Stimulated activated CD4-positive, alpha-beta T cell treated with anti-CD3 and anti-CD28 coated beads, Interleukin-4, amount 100 ng/mL, for 4 hours (primary cell): ENCODE measurements around the gene GYG1.

Experiments
- DNase-seq, 2 experiments: peaks; one replicate each; pipeline ENCODE4 v3.0.0-alpha.2; 2020

The GYG1 gene

DNA sequence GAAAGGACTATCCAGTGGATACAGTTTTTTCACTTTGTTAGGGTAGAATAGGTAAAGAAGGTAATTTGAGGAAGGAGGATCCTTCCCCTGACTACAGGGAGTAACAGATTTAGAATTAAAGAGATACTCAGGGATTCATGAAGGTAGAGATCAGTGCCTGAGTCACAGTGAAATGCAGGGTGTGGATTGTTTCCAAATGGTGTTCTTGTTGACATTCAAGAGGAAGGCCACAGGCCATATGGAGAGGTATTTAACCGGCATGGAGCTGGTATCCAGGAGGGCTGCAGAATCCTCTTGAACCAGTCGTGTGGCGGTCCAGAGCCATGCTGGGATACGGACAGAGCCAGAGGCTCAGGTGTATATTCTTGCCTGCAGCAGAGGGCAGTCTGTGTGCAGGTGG lies 28.2 kb downstream of the GYG1 start:
- no peak for DNase-seq

DNA sequence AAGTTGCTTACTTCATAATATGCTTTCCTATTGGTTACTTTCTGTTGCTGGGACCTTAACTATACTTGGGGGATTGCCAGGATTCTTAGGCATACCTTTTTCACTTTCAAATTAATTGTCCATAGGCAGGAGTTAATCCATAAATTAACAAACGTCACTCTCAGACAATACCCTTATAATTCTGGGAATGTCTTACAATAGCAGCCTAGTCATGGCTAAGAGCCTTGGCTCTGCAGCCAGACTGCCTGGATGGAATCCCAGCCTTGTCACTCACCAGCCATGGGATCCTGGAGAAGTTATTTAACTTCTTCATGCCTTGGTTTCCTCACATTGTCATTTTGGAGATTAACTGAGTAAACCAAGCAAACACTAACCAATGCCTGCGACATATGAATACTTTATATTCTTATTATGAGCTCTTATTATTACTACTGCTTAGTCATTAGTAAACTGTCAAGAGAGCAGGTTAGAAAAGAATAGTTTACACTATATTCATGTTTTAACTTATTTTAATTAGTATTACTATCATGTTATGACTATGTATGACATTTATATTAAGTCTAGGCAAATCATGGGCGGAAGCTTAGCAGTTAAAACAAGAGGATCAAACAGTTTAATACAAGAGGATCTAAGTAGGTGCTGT lies 29.0 kb downstream of the GYG1 start:
- DNase-seq: no peak

GRCh38 chr3:149020839-149021252 lies 29.5 kb downstream of the GYG1 start:
- DNase-seq: no peak

GRCh38 chr3:149021830-149022229 lies 30.5 kb downstream of the GYG1 start:
- DNase-seq: no peak

- no peak for DNase-seq
Observed at GRCh38 chr3:149023951-149024350, 32.6 kb downstream of the GYG1 start.

DNA sequence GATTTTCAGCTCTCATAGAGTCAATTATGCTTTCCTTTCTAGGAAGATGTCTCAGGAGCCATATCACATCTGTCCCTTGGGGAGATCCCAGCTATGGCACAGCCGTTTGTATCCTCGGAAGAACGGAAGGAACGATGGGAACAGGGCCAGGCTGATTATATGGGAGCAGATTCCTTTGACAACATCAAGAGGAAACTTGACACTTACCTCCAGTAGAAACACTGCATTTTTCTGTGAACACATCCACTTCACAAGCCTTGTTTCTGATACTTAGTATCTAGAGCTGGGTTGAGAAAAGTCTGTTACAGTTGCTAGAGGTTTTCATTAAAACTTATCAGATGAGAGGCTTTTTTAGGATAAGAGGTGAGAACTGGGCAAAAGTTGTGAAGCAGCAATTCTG lies 35.4 kb downstream of the GYG1 start:
- no peak for DNase-seq

DNA sequence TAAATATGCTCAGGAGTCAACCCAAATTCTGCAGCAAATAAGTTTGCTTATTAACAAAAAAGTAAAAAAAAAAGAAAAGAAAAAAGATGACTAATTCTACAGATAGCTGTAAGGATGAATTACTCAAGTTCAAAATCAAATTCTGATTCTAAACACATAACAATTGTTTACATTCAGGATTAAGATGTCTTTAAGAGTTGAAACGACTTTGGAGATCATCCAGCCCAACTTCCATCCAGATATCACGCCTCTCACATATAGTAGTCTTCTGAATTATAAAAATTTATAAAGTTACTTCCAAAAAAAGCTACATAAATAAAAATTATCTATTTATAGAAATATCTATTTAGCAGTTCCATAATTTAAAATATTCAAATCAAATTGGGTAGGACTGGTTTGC lies 39.8 kb downstream of the GYG1 start:
- no peak for DNase-seq

DNA sequence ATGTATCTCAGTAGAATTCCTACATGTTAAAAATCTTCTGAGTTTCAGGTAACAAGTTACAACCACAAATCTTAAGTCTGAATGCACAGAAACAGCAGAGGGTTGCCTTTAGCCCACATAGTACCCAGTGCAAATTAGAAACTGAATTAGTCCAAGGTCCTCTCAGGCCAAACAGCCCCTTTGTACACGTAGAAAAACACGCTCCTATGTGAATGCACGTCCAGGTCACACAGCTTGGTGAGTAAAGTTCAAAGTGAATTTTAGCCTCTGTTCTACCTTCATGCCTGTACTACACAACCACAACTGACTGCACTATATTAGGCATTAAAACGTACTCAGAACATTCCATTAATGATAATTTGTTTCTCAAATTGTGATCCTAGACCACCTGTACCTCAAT lies 46.3 kb downstream of the GYG1 start:
- no peak for DNase-seq

- DNase-seq: no peak
Observed at GRCh38 chr3:149038322-149038721, 47.0 kb downstream of the GYG1 start.

- no peak for DNase-seq
Observed at GRCh38 chr3:149042789-149043386, 51.5 kb downstream of the GYG1 start.

GRCh38 chr3:149044339-149045083 lies 53.2 kb downstream of the GYG1 start:
- DNase-seq: no peak

DNA sequence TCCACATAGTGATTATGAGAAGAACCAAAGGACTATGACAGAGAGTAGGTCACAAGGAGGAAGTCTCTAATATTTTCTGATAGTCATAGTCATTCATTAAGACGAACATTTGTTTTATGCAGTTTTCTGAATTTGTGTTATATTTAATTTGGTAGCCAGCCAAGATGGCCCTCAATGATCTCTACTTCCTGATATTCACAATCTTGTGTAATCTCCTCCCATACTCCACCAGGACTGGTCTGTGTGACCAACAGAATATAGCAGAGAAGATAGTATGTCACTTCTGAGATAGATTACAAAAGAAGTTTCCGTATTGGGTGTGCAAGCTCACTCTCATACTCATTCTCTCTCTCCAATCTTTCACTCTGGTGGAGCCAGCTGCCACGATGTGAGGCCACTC lies 64.2 kb downstream of the GYG1 start:
- DNase-seq: no peak

- no peak for DNase-seq
Observed at GRCh38 chr3:149058198-149058597, 66.9 kb downstream of the GYG1 start.

DNA sequence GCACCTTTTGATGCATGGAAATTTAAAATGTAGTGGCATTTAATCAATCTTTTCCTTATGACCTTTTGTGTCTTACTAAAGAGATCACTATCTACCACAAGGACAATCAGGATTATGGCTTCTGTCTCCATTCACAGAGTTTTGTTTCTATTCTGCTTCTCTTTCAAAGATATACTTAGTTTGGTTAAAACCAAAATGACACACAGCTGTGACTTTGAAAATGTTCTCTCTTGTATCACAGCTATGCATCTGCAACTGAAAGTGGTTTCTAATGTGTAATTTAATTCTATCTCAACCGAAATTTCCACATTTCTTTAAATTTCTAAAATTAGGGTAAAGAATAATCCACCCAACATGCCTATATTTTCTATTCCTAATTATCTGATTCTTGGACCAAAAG lies 67.3 kb downstream of the GYG1 start:
- DNase-seq: no peak

DNA sequence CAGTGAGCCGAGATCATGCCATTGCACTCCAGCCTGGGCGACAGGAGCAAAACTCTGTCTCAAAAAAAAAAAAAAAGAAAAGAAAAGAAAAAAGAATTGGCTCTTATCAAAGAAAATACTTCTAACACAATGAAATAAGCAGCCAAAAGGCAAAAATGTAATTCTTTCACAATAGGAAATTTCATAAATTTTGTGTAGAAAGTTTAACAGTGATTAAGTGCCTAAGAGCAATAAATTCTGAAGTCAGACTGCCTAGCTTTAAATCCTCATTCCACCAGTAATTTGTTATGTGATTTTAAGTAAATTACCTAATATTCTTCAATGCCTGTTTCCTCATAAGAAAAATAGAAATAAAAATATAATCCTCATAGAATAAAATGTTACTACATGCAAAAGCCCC lies 70.4 kb downstream of the GYG1 start:
- no peak for DNase-seq

DNA sequence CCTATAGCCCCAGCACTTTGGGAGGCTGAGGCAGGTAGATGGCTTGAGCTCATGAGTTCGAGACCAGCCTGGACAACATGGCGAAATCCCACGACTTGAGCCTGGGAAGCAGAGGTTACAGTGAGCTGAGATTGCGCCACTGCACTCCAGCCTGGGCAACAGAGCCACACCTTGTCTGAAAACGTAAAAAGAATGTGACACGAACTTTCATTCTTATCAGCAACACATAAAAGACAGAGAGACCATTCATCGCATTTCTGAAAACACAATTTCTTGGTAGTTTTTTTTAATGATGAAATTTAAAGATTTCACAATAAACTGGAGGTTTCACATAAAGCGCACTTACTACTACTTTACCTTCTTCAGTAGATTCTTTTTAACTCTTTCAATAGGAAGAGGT lies 76.5 kb downstream of the GYG1 start:
- no peak for DNase-seq
